ENCODE measurements around the gene TPR.

GRCh38 chr1:186308264-186309060 lies 66.6 kb downstream of the TPR start:
- TF ChIP-seq CTCF (IDR thresholded peaks at IDR 0.05) (no peak), EP300 (IDR thresholded peaks at IDR 0.05) (no peak), POLR2A (IDR thresholded peaks at IDR 0.05) (no peak)

All from tibial nerve (tissue), 4 donors.